Brain pericyte (primary cell): ENCODE data around the gene IQCN.

ENCODE experiments used
- DNase-seq: peaks from one replicate; pipeline ENCODE4 v3.0.0-alpha.2; 2012; ENCODE audit warnings: low read depth, low spot score

IQCN gene

DNA sequence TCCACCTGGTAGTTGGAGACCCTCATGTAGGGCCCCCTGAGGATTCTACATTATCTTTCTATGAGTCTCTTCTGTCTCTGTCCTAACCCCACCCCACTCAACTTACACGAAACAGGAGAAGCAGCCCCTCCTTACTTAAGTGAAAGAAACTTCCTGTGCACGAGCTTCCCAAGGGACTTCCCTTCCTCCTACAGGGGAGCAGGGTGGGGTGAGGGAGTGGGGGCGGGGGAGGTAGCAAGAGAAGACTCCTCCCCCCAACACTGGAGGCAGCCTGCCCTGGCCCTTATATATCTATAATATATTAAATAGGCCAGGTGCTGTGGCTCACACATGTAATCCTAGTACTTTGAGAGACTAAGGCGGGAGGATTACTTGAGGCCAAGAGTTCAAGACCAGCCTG lies 42.5 kb downstream of the IQCN start:
- no peak for DNase-seq

DNA sequence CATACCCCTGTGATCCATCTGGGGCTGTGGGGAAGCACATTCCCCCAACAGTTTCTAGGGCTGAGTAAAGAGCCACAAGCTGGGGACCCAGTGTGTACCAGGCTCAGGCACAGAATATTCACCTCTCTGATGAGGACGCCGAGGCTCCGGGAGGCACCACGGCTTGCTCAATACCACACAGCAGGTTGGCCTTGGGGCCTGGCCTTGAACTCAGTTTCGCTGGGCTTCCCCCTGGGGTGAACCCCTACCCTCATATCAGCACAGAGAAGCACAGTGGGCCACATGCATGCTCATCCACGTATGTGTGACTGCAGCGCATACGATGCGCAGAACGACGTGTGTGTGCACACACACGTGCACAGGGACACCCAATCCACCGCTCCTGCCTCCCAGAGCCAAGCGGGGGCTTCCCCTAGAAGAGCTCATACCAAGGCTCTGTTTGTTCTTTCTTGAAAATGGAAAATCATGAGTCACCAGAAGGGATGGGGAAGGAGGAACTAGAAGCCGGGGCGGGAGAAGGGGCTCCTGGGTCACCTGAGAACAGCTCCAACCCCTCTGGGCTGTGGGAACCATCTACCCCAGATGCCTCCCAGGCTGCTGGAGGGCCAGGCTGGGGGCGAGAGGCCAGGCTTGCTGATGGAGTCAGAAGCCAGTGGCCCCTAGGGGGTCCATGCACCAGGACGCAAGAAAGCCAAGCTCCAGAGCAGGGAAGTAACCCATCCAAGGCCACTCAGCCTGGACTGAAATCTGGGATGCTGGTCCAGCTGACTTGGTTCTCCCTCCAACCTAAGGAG lies 43.1 kb downstream of the IQCN start:
- no peak for DNase-seq

DNA sequence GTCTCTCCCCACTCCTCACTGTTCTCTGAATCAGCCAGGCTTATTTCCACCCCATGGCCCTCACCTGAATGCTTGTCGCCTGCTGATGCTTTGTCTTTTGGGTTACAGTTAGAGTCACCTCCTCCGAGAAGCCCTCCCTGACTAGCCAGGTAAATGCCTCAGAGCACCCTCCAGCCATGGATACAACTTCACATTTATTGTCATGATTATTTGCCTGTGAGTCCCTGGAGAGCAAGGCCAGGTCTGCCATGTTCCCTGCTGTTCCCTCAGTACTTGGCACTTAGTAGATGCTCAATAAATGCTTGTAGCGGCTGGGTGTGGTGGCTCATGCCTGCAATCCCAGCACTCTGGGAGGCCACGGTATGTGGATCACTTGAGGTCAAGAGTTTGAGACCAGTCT lies 44.3 kb downstream of the IQCN start:
- no peak for DNase-seq

DNA sequence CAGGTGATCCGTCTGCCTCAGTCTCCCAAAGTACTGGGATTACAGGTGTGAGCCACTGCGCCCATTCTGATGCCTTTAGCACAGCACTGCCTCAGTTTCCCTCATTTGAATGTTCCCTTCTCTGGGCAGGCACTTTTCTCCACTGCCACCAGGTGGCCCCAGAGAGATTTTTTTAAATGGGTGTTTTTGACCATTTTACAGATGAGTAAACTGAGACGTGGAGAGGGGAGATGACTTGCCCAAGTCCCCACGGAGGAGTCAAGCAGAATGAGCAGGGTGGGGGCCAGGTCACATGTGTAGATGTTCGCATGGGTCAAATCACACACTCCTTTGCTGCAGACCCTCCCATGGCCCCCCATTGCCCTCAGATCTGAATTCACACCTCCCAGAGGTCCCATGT lies 44.8 kb downstream of the IQCN start:
- DNase-seq, result no peak

DNA sequence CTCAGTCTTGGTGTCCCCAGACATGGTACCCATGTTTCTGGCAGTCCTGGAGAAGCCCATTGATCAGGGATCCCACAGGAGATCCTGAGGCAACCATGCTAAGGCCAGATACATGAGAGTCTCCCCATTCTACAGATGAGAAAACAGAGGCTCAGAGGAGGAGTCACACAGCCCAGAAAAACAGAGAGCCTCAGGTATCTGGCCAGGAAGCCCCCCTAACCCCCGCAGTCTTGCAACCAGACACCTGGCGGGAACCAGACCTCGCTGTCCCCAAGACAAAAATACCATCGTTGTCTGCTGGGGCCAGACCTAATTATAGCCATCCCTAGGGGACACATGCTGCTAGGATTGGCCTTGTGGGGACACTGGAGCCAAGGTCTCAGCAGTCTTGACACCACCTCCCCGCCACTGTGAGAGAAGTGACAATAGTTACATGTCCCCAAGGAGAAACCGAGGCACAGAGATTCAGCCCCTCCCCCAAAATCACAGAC lies 46.4 kb downstream of the IQCN start:
- DNase-seq, result no peak

DNA sequence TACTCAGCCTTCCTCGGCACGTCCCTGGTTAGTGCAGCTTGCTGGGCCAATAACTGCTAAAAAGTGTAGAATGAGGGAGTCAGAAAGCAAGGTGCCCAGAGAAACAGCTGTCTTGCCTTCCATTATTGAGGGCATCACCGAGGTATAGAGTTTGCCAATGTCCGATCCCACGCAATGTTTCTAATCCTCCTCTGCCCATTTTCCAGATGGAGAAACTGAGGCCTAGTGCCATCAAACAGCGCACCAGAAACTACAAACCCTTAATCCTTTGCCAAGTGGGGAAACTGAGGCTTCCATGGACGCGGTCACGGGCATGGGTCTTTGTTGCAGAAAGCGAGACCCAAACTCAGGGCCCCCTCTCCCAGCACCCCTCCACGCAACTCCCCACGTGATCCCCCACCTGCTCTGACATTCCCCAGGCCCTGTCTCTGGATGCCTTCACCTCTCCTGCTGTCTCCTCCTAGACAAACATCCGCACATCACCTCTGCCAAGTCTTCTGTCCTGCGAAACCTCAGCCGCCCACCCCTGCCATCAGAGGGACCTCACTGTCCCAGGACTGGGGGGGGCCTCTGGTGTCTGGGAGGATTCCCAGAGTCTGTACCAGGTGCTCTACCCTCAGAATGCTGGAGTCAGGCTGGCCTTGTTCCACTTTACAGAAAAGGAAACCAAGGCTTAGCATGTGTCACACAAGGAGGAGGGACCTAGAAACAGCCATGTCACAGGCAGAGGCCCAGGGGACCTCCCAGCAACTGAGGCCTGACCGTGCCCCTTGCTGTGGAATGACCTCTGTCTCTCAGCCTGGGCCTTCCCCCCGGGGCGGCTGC lies 47.1 kb downstream of the IQCN start:
- DNase-seq, result no peak

DNA sequence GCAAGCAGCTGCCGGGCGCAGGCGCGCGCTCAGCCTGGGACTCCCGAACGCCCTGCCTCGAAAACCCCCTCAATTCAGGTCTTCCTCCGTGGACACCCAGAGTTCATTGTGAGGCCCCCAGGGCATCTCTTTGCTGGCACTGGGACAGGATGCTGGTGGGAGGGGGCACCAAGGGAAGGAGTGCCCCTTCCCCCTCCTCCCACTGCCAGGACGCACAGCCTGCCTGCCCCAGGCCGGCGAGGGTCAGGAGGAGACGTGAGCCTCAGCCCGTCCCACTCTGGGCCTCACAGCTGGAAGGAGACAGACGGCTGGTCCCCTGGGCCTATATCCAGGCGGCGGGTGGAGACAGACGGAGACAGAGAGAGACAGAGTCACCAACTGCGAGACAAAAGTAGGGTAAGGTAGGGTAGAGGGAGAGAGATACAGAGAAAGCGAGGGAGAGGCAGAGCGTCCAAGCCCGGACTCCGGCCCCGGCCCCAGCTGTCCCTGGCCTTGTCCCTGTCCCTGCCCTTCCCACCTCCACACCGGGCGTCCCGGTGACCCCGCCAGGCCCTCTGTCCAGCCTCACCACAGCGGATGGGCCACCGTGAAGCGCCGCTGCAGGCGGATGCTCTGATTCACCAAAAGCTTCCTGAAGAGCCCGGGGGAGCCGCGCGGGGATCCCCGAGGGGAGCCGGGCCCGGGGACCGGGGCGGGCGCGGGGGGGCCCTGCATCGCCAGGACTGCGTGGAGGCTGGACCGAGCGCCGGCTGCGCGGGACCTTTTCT lies 48.4 kb downstream of the IQCN start, which contains the start of gene PDE4C:
TSS of gene PDE4C (minus strand) at position 737 of the 767 bp plus-strand sequence. CDS start at position 714, 23 bp downstream.
- DNase-seq, result no peak

DNA sequence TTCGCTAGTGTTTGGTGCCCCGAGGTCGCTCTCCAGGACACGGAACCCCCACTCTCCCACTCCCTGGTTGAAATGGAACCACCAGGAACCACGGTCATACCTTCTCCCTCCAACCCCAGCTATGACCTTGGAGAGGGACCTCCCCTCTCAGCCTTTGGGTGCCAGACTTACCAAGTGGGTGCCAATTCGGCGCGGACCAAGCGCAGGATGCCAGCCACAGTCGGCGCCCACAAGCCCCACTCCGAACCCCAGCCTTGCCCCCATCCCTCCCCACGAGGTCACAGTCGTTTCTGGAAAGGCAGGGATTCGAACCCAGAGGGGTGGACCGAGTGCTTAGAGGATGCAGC lies 48.9 kb downstream of the IQCN start:
- no peak for DNase-seq

DNA sequence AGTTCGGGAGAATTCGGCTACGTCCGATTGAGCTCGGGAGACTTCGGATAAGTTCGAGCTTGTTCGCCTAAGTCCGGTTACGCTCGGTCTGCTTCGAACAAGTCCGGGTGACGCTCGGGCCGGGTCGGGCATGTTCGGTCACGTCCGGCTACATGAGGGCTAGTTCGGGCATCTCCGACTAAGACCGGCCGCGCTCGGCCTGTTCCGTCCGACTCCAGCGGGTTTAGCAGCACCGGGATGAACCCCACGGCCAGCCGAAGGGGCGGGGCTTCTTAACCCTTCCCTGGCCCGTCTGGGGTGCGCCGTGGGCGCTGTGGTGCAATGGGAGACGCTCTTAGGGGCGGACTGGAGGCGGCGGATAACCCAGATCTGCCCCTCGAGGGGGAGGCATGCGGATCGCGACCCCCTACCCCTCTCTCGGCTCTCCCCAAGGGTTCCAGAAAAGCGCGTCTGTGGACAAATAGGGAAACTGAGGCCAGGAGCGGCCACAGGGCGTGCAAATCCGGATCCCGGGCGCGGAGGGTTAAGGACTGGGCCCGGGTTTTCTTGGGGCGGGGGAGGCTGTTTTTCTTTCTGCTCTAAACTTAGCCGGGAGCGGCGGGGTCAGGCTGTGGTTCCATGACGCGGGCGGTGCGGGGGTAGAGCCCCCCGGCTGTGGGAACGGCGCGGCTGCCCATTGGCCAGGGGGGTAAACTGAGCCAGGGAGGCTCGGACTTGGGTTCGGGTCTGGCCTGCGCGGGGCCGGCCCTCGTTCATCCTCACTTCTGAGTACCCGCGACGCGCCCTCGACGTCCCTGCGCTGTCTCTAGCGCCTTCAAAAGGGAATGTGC lies 49.5 kb downstream of the IQCN start:
- DNase-seq, result peak; percentile 97

DNA sequence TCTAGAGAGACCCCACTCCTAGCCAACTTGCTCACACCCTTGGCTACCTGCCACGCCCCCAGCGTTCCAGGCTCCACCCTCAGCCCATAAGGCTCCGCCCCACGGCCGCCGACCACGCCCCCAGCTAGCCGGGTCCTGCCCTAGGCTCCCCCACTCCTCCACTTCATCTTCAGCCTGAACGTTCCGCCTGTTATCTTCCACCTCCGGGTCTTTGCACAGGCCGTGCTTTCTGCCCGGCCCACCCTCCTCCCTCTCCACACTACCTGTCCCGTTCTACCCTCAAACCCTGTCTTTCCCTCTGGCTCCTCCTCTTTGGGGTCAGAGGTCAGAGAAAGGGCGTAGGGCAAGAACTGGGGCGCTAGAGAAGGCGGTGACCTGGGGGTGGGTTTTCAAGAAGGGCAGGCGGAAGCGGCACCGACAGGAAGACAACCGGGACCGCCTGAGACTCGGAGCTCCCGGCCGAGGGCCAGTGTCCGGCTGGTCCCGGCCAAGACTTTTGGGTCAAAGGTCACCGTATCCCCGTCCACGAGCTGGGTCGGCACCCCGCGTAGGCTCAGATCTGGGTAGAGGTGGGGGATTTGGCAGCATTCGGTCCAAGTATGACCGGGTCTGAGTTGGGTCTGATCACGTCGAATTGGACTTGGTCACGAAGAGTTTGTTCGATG lies 50.3 kb downstream of the IQCN start:
- no peak for DNase-seq

DNA sequence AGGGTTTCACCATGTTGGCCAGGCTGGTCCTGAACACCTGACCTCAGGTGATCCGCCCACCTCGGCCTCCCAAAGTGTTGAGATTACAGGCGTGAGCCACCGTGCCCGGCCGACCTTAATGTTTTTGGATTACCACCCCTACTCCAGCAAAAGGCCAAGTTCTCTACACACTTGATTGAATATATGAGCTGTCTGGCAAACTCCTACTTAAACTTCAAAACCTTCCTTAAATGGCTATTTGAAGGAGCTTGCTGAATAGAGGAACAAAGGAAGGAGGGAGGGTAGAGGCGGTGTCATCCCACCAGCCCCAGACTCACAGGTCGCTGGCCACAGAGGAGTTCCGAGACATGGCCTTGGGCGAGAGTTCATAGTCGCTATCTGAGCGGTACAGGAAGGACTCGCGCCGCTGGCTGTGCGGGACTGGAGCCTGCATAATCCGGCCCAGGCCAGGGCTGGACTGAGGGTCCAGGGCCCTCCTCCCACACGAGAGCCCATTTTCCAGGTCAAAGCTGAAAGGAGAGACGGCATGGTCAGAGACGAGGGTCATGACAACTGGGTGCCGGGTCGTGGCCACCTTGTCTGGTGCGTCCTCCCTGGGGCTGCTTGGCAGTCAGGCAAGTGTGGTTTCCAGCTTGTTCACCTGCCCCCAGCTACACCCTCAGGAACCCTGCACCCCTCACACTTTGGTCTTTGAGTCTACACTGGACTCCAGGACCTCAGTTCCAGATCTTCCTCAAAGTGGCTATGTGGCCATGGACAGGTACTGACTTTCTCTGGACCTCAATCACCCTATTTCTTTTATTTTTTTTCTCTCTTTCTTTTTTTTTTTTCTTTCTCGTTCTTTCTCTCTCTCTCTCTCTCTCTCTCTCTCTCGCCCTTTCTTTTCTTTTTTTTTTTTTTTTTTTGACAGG lies 52.2 kb downstream of the IQCN start:
- DNase-seq, result no peak

DNA sequence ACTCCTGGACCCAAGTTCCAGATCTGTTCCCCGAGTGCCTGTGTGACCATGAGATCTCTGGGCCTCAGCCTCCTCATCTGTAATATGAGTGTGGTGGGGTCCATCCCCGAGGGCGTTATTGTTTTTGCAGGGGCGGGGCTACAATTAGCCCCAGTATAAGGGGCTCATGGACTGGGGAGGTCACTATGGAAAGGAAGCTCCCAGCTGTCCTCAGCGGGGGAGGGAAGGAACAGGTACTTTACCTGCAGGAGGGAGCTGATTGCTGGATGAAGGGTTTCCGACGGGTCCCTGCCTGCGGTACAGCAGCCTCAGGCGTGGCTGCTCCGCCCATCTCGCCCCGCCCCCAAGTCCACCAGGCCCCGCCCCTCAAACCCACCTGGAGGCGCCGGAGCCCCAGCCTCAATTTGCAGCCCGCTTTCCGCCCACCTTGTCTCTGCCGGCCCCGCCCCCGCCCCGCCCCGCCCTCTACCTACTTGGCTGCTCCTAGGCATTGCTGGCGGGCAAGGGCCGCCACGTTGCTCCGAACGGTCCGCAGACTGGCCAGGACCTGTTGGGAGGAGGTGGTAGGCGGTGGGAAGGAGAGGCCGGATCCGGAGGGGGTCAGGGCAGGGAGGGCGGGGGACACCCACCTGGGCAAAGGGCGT lies 53.5 kb downstream of the IQCN start:
- DNase-seq, result no peak

DNA sequence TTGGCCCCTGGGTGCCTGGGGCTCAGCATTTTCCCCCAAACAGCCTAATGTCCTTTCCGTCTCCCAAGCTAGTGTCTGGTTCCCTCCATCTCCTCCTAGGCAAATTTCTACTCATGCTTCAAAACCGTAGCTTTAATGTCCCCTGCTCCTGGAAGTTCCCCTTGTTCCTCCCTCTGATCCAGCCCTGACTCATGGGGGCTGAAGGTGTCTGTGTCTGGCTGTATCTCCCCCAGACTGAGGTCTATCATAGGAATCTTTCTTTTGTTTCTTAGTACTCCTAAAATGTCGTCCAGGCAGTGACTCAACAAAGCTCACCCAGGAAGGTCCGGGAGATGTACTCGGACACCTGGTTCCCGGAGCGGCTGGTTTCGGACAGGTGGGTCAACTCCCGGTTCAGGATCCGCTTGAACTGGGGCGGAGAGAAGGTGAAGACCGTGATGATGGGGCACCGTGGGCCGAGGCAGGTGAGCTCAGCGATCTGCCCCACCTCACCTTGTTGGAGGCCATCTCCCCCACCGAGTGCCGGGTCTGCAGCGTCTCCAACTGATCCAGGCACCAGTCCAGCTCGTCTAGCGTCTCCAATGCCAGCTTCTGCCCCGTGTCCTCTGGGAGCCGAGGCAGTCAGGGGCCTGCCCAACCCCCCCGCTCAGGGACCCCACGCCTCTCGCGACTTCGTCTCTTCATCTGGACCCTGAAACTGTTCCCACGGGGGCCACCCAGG lies 54.2 kb downstream of the IQCN start:
- DNase-seq, result no peak

DNA sequence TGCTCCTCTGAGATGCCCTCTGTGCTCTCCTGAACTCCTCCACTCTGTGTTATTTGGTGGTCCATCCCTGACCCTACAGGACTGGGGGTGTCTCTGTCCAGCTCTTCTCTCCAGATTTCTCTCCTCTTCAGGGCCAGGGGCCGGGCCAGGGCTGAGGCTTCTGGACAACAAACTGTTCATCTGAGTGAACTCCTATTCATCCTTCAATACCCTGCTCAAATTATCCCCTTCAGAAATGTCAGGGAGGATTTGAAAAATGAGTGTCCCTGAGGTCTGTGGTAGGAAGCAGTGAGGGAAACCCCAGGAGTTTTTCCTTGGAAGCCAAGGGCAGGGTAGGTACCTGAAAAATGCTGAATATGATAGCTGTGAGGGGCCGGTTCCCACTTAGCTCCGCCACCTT lies 55.7 kb downstream of the IQCN start:
- DNase-seq, result no peak

DNA sequence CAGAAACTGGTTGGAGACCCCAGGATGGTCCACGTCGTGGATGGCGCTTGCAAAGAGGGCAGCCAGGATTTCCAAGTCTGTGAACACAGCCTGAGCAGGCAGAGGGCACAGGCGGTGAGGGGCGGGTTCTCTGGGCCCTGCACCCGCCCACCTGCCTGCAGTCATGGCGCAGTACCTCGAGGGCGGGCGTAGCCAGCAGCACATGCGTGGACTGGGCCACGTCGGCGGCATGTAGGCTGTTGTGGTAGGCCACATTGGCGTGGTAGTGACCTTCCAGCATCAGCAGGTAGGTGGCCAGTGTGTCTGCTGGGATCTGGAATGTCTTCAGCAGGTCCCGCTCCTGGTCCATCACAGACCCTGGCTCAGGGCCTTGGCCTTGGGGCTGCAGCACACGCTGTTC lies 56.1 kb downstream of the IQCN start:
- DNase-seq, result no peak

DNA sequence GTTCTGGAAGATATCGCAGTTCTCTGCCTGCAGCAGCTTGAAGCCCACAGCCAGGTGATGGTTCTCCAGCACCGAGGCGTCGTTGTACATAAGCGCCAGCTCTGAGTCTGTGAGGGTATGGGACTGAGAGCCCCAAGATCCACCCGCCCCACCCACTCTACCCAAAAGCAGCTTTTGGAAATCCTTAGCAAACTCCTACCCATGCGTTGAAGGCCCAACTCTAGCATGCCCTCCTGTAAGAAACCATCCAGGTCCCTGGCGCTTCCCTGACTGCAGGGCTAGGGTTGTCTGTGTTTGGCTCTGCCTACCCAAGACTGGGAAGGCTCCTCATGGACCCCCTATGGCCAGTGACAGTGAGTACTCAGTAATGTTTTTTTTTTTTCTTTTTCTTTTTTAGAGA lies 57.5 kb downstream of the IQCN start:
- DNase-seq, result no peak

DNA sequence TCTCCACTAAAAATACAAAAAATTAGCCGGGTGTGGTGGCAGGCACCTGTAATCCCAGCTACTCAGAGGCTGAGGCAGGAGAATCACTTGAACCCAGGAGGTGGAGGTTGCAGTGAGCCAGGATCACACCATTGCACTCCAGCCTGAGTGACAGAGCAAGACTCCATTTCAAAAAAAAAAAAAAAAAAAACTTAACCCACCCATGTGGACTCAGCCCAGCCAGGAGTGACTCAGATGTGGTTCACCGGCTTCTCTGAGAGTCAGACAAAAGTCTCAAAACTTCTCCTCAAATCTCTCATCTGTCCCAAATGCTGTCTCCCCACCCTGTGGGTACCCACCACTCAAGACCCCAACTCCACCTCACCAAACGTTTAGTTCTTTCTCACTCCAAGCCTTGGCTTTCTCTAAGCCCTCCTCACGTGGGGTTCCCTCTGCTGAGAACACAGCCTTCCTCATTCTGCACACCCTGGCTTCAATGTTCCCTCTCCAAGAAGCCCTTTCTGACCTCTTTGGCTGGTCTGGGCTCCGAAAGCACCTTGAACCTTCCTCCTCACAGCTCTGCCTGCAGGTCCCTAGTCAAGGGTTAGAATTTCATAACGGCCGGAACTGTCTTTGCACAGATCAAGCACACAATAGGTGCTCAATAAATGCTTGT lies 59.3 kb downstream of the IQCN start:
- no peak for DNase-seq

DNA sequence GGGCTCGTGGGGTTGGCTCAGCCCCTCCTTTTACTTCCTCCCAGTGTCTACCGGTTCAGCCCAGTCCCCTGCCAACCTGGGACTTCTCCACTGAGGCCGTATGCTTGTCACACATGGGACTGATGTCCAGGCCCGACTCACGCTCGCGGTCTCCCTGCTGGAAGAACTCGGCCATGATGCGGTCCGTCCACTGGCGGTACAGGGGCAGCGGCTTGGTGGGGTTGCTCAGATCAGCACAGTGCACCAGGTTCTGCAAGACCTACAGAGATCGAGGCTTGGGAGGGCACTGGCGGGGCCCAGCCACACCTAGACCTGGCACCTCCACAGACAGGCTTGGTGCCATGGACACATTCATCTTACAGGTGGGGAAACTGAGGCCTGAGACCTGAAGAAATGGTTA lies 62.6 kb downstream of the IQCN start:
- DNase-seq, result no peak
